ENCODE results near the gene UBN2. TPM values are rescaled to one million over a fixed set of nuclear protein-coding genes. Genes with fewer than 3 reads are reported as not detected.

Gene UBN2
- total RNA-seq, 8 experiments from 2014 or later, result 5.9 to 24.8 (median 12.2) TPM

GRCh38 chr7:139351027-139351426 is 120.0 kb downstream of the UBN2 start:
- no peak for ATAC-seq (replicated peaks in 6 of 8)
- H3K27ac ChIP-seq, result no peak overlapping the region
- H3K4me1 ChIP-seq (replicated peaks in 1 of 2), result no peaks in the 10 kb centered on the region
- in situ Hi-C loops (cut with MboI; ENCODE audit: low pct_unique_long_range_greater_than_20kb in 2 of 9, low sequenced_read_pairs in 9 of 9, unreplicated experiment in 9 of 9), result no loop called here
- H3K4me3 ChIP-seq, result no peak overlapping the region
- 100% methylated on average over 1 to 2 of the region's 2 CpGs; no CpG with 5 or more reads in 5 of the 10 experiments for WGBS, 10 experiments

GRCh38 chr7:139354729-139355128 is 123.7 kb downstream of the UBN2 start:
- H3K27ac ChIP-seq, result no peak overlapping the region
- no peak overlapping the region for H3K4me3 ChIP-seq
- in situ Hi-C loops (cut with MboI; ENCODE audit: low pct_unique_long_range_greater_than_20kb in 2 of 9, low sequenced_read_pairs in 9 of 9, unreplicated experiment in 9 of 9), result no loop called here
- ATAC-seq (replicated peaks in 6 of 8), result no peak
- WGBS, 10 experiments, result 93 to 100% (median 100%) methylated on average over 1 to 2 of the region's 2 CpGs; no CpG with 5 or more reads in 3 of the 10 experiments
- peaks cover 0 to 3% of the 10 kb centered on the region in 2 donors for H3K4me1 ChIP-seq (replicated peaks in 1 of 2)

GRCh38 chr7:139355320-139355719 is 124.3 kb downstream of the UBN2 start:
- no peak overlapping the region for H3K27ac ChIP-seq
- ATAC-seq (replicated peaks in 6 of 8), result no peak
- H3K4me1 ChIP-seq (replicated peaks in 1 of 2), result peaks cover 0 to 3% of the 10 kb centered on the region in 2 donors
- WGBS, 10 experiments, result 88 to 100% (median 100%) methylated on average over 1 of the region's 1 CpG; no CpG with 5 or more reads in 2 of the 10 experiments
- no peak overlapping the region for H3K4me3 ChIP-seq
- in situ Hi-C loops (cut with MboI; ENCODE audit: low pct_unique_long_range_greater_than_20kb in 2 of 9, low sequenced_read_pairs in 9 of 9, unreplicated experiment in 9 of 9), result no loop called here

Other genes starting within 250 kb of the UBN2 start
- 10 to 100 TPM in 6 of 8 experiments, 1 to 10 TPM in 2; 1.3 to 31.2 (median 12.3) TPM for gene KIAA1549, start 249.8 kb upstream of the UBN2 start, total RNA-seq
- gene ZC3HAV1L, start 195.2 kb upstream of the UBN2 start, total RNA-seq, result 10 to 100 TPM in 2 of 8 experiments, 1 to 10 TPM in 4, under 1 TPM in 1, not detected in 1; 0.27 to 15.2 (median 1.4) TPM
- gene ZC3HAV1, start 121.5 kb upstream of the UBN2 start, total RNA-seq, result 10 to 100 TPM in 5 of 8 experiments, 1 to 10 TPM in 3; 4.8 to 62.3 (median 18.1) TPM
- gene FMC1, start 110.1 kb downstream of the UBN2 start, total RNA-seq, result 10 to 100 TPM; 18.4 to 50.2 (median 31.6) TPM
- 100 to 1,000 TPM in 1 of 8 experiments, 10 to 100 TPM in 7; 40.4 to 113 (median 51.3) TPM for gene LUC7L2, start 128.7 kb downstream of the UBN2 start, total RNA-seq

Measured in motor neuron (in vitro differentiated cells).